ENCODE data around the gene DNAH8.

GRCh38 chr6:38912378-38912777 lies 197.3 kb downstream of the DNAH8 start:
- TF ChIP-seq CTCF (IDR thresholded peaks at IDR 0.05) (no peak), POLR2A (IDR thresholded peaks at IDR 0.05) (no peak)

Data from testis (tissue), 2 donors.